ENCODE measurements around the gene ATN1. TPM values are rescaled to one million over a fixed set of nuclear protein-coding genes. Genes with fewer than 3 reads are reported as not detected.

ATN1 gene
- total and polyA plus RNA-seq, 3 donors from 2014 or later: 40.5 to 73.2 (median 63.4) TPM

DNA sequence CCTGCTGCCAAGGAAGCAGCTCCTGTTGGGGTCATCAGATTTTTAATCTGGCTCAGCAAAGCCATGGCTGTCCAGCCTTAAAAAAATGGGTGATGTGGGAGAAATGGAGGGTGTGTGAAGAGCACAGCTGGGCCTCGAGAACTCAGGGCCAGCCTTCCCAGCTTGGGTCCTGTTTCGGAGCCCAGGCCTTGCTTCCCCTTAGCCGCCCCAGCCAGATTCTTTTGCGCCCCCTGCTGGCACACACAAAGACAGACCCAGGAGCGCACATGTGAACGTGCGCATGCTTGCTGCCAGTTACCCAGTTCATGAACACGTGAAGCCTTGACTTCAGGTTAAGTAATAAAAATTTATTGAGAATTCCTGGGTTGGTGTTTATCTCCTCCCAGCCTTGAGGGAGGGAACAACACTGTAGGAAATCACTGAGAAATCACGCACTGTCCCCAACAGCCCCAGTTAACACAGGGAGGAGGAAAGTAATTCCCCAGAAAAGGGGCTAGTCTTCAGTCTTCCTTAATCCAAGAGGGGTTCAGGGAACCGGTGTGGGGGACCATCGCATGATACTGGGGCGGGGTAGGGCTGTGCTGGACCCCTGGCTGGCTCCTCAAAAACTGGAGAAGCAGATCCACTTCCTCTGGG lies 37.4 kb downstream of the ATN1 start:
- intact Hi-C loops (cut with DNase I; ENCODE audit: low total_unique reads): no loop called here
- H3K27ac ChIP-seq: peak overlapping the region in 1 of 2 donors; percentile 79
- TF ChIP-seq POLR2A (IDR thresholded peaks at IDR 0.05): no peak
- TF ChIP-seq, protein P1, sequence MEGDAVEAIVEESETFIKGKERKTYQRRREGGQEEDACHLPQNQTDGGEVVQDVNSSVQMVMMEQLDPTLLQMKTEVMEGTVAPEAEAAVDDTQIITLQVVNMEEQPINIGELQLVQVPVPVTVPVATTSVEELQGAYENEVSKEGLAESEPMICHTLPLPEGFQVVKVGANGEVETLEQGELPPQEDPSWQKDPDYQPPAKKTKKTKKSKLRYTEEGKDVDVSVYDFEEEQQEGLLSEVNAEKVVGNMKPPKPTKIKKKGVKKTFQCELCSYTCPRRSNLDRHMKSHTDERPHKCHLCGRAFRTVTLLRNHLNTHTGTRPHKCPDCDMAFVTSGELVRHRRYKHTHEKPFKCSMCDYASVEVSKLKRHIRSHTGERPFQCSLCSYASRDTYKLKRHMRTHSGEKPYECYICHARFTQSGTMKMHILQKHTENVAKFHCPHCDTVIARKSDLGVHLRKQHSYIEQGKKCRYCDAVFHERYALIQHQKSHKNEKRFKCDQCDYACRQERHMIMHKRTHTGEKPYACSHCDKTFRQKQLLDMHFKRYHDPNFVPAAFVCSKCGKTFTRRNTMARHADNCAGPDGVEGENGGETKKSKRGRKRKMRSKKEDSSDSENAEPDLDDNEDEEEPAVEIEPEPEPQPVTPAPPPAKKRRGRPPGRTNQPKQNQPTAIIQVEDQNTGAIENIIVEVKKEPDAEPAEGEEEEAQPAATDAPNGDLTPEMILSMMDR (IDR thresholded peaks at IDR 0.05): peak; percentile 83 to 92 (median 88)
- H3K27me3 ChIP-seq: no peaks in the 10 kb centered on the region
- H3K4me3 ChIP-seq: no peak overlapping the region
- no peaks in the 10 kb centered on the region for H3K36me3 ChIP-seq (ENCODE audit: low read depth, missing control alignments)
- H3K4me1 ChIP-seq: peaks cover 34% of the 10 kb centered on the region
- DNase-seq: peak; percentile 85
- WGBS, 2 donors: 34 to 57% methylated on average over 11 to 12 of the region's 12 CpGs
- H3K9me3 ChIP-seq: no peaks in the 10 kb centered on the region

DNA sequence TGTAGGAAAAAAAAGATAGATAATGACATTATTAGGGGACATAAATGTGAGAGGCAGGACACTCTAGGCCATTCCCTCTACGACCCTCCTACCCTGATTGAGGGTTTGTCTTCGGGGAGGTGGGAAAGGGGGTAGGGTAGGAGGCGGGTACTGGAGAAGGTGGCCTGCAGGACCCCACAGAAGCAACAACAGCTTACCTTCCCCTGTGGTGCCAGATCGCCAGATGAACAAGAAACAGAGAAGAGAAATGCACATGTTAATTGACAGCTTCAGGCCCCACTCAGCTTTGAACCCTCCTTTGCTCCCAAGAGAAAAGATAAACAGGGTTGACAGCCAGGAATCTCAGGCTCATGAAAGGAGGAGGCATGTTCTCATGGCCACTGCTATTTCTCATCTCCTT lies 38.0 kb downstream of the ATN1 start:
- H3K27me3 ChIP-seq: no peaks in the 10 kb centered on the region
- peaks cover 32% of the 10 kb centered on the region for H3K4me1 ChIP-seq
- WGBS, 2 donors: 73 to 85% methylated on average over 3 to 4 of the region's 4 CpGs
- H3K36me3 ChIP-seq (ENCODE audit: low read depth, missing control alignments): no peaks in the 10 kb centered on the region
- no peaks in the 10 kb centered on the region for H3K9me3 ChIP-seq
- intact Hi-C loops (cut with DNase I; ENCODE audit: low total_unique reads): no loop called here
- DNase-seq: no peak
- no peak for TF ChIP-seq POLR2A (IDR thresholded peaks at IDR 0.05)
- TF ChIP-seq, protein P1 (IDR thresholded peaks at IDR 0.05): no peak
- H3K27ac ChIP-seq: no peak overlapping the region
- no peak overlapping the region for H3K4me3 ChIP-seq

DNA sequence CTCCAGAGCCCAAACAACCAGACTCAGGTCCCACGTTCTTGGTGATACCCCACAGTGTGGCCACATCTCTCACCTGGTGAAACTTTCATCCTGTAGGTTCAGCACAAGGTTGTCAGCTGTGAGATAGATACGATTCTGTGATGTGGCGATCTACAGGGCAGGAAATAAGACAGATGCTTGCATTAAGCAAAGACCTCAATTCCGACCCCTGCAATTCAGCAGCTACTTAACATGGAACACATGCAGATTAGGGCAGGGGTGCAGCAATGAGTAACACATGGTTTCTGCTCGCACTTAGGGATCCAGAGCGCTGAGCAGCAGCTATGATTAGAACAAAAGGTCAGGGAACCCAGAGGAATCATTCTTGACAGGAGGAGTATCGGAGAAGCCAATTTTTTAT lies 38.6 kb downstream of the ATN1 start:
- Histone ChIP-seq H3K27ac (no peak overlapping the region), H3K9me3 (no peaks in the 10 kb centered on the region), H3K4me1 (peaks cover 27% of the 10 kb centered on the region), H3K27me3 (no peaks in the 10 kb centered on the region), H3K36me3 (ENCODE audit: low read depth, missing control alignments) (no peaks in the 10 kb centered on the region), H3K4me3 (no peak overlapping the region)
- intact Hi-C loops (cut with DNase I; ENCODE audit: low total_unique reads): no loop called here
- no peak for DNase-seq
- 82 to 86% methylated on average over 7 of the region's 7 CpGs for WGBS, 2 donors
- TF ChIP-seq, protein P1 (IDR thresholded peaks at IDR 0.05): no peak
- no peak for TF ChIP-seq POLR2A (IDR thresholded peaks at IDR 0.05)

- no peak overlapping the region for H3K4me3 ChIP-seq
- TF ChIP-seq, protein P1 (IDR thresholded peaks at IDR 0.05): no peak
- TF ChIP-seq POLR2A (IDR thresholded peaks at IDR 0.05): no peak
- no peak for DNase-seq
- no peaks in the 10 kb centered on the region for H3K9me3 ChIP-seq
- intact Hi-C loops (cut with DNase I; ENCODE audit: low total_unique reads): no loop called here
- no peak overlapping the region for H3K27ac ChIP-seq
- H3K4me1 ChIP-seq: peaks cover 22% of the 10 kb centered on the region
- WGBS, 2 donors: 79 to 92% methylated on average over 7 to 10 of the region's 10 CpGs
- no peaks in the 10 kb centered on the region for H3K36me3 ChIP-seq (ENCODE audit: low read depth, missing control alignments)
- no peaks in the 10 kb centered on the region for H3K27me3 ChIP-seq
Measured at GRCh38 chr12:6967651-6968100, 39.9 kb downstream of the ATN1 start.

DNA sequence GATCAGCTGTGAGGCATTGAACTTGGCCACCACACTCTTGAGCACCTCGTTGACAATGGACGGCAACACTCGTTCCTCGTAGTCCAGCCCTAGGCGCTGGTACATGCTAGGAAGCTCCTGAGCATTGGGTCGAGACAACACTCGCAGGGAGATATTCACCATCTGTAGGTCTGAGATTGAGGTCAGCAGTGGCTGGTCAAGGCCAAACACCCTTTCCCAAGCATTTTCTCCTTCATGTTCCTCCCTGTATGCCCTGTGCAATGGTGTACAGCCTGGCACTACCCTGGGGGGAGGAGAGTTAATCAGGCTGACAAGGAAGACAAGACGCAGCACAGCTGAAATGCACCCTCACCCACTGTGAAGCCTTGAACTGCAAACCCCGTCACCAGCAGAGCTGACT lies 40.7 kb downstream of the ATN1 start:
- WGBS, 2 donors: 80 to 81% methylated on average over 9 of the region's 9 CpGs
- peaks cover 22% of the 10 kb centered on the region for H3K4me1 ChIP-seq
- TF ChIP-seq POLR2A (IDR thresholded peaks at IDR 0.05): no peak
- TF ChIP-seq, protein P1 (IDR thresholded peaks at IDR 0.05): no peak
- no peaks in the 10 kb centered on the region for H3K36me3 ChIP-seq (ENCODE audit: low read depth, missing control alignments)
- H3K9me3 ChIP-seq: no peaks in the 10 kb centered on the region
- no peak overlapping the region for H3K4me3 ChIP-seq
- no peak for DNase-seq
- no peaks in the 10 kb centered on the region for H3K27me3 ChIP-seq
- H3K27ac ChIP-seq: no peak overlapping the region
- intact Hi-C loops (cut with DNase I; ENCODE audit: low total_unique reads): no loop called here
